Measurements from ENCODE around the gene HPSE. TPM values are rescaled to one million over a fixed set of nuclear protein-coding genes. Genes with fewer than 3 reads are reported as not detected.
"Not testable (repeated sequence)": the region's sequence is repeated elsewhere in the genome, so short reads cannot be mapped to it uniquely, and the experiment has no call there.

Gene HPSE
- total RNA-seq, 1 donor from 2014 or later, result 0.69 TPM

DNA sequence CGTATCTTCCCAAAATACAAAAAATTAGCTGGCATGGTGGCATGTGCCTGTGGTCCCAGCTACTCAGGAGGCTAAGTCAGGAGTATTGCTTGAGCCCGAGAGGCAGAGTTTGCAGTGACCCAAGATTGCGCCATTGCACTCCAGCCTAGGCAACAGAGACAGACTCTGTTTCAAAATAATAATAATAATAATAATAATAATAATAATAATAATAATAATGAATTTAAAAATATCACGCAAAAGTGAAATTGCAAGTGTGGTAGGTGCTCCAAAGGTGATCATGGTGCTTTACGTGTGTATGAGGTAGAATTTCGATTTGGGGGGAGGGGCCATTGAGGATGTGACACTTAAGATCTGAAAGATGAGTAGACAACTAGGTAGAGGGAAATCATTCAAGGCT, 4.9 kb upstream of the HPSE start:
- H3K4me3 ChIP-seq (ENCODE audit: low read depth, low read length), result no peak overlapping the region
- TF ChIP-seq, protein P1, sequence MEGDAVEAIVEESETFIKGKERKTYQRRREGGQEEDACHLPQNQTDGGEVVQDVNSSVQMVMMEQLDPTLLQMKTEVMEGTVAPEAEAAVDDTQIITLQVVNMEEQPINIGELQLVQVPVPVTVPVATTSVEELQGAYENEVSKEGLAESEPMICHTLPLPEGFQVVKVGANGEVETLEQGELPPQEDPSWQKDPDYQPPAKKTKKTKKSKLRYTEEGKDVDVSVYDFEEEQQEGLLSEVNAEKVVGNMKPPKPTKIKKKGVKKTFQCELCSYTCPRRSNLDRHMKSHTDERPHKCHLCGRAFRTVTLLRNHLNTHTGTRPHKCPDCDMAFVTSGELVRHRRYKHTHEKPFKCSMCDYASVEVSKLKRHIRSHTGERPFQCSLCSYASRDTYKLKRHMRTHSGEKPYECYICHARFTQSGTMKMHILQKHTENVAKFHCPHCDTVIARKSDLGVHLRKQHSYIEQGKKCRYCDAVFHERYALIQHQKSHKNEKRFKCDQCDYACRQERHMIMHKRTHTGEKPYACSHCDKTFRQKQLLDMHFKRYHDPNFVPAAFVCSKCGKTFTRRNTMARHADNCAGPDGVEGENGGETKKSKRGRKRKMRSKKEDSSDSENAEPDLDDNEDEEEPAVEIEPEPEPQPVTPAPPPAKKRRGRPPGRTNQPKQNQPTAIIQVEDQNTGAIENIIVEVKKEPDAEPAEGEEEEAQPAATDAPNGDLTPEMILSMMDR (conservative IDR thresholded peaks at IDR 0.05; ENCODE audit: low read depth, low read length), result no peak

DNA sequence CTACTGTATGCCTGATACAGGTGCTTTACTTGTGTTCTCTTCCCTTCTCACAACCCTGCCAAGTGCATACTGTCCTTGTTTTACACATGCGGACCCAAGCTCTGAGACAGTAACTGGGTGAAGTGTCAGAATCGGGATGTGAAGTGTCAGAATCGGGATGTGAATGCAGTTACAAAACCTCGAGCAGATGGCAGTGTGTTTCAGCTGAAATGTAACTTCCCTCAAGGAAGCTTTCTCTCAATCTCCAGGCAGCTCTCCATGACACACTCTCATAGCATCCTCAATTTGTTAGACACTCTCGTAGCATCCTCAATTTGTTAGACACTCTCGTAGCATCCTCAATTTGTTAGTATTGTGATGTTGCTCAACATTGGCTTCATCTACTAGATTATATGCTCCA, 1.1 kb upstream of the HPSE start:
- TF ChIP-seq, protein P1 (conservative IDR thresholded peaks at IDR 0.05; ENCODE audit: low read depth, low read length), result no peak
- H3K4me3 ChIP-seq (ENCODE audit: low read depth, low read length), result no peak overlapping the region
- no peak for DNase-seq (ENCODE audit: low read depth)

More for the DNA sequence above, 4.9 kb upstream of the HPSE start:
- no peak for DNase-seq (ENCODE audit: low read depth)

DNA sequence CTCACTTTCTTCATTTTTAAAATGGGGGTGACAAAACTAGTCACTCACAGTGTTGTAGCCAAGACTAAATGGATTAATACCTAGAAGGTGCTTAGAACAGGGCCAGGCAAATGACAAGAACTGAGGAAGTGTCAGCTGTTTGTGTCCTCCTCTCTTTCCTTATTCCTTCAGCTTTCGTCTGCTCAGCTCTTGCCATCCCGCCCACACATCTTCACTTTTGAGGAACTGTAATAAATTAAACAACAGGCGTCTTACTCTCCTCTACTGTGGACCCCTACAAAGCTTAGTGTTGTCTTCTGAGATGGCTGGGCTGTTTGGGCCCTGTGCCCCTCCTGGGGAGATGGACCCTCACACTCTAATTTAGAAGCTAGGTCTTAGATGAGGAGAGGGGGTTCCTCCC, 2.7 kb downstream of the HPSE start:
- no peak overlapping the region for H3K4me3 ChIP-seq (ENCODE audit: low read depth, low read length)
- TF ChIP-seq, protein P1 (conservative IDR thresholded peaks at IDR 0.05; ENCODE audit: low read depth, low read length), result no peak
- no peak for DNase-seq (ENCODE audit: low read depth)

DNA sequence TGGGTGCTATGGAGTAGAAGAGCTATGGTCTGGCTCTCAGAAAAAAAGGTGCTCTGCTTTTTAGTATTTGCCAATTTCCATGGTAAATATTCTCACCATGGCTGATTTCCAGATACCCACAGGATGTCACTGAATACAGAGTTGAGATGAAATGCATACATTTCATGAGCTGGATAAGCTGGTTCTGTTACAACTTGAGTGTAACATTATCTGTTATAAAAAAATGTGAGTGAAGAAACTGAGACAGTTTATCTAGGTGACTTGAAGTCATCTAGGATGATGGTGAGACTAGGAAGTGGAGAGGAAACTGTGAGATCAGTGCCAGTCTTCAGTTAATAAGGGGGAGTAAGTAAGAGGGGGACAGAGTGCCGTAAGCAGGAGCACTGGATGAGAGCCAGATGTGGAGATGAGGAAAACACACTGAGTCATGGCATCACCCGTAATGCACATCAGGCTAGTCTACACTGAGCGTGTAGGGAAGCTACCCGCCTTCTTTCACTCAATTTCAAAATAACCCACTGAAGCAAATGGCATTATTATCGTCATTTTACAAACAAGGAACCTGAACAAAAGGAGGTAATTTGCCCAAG, 5.0 kb downstream of the HPSE start:
- DNase-seq (ENCODE audit: low read depth), result no peak
- H3K4me3 ChIP-seq (ENCODE audit: low read depth, low read length), result no peak overlapping the region
- TF ChIP-seq, protein P1 (conservative IDR thresholded peaks at IDR 0.05; ENCODE audit: low read depth, low read length), result no peak

DNA sequence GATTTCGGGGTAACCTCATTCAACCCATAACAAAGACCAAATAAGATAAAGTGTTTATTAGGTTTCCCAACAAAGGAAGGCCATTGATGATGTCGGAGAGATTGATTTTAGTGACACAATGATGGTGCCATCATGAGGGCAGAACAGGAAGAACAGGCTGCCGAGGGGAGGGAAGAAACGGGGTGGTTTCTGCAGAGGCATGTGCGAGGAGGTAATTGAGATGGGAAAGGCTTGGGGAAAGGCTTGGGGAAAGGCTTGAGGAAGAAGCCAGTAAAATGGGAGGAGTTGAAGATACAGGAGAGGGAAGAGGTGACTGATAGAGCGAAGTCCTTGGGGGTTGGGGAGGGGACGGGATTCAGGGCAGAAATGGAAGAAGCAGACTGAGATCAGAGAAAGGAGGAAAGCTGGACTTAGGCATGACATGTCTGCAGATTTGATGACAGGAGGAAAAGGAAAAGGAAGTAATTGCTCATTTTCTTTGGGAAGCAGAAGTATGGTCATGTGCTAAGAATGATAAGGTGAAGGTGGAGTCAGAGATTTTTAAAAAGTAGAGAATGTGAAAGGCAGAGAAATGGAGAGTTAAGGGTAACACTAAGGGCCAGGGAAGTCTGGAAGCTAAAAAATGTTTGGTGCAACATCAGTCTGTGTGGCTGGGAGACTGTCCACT, 6.0 kb downstream of the HPSE start:
- no peak overlapping the region for H3K4me3 ChIP-seq (ENCODE audit: low read depth, low read length)
- TF ChIP-seq, protein P1 (conservative IDR thresholded peaks at IDR 0.05; ENCODE audit: low read depth, low read length), result peak; percentile 32
- no peak for DNase-seq (ENCODE audit: low read depth)

DNA sequence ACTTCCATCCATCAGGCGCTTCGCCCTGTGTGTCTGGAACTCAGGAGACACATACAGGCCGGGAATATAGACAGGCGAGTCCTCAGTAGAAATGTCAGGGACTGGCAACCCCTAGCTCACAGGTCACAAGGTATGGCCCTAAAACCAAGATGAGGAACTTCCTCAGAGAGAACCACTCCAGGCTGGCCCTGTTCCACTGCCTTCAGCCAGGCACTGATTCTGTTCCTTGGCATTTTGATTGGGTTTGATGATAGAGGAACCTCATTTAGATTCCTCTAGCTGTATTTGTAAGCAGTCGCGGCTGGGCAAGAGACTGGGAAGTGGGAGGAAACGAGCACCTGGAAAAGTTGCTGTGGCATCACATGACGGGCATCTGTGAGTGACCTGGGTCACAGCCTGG, 8.1 kb downstream of the HPSE start:
- DNase-seq (ENCODE audit: low read depth), result no peak
- no peak overlapping the region for H3K4me3 ChIP-seq (ENCODE audit: low read depth, low read length)
- TF ChIP-seq, protein P1 (conservative IDR thresholded peaks at IDR 0.05; ENCODE audit: low read depth, low read length), result no peak

DNA sequence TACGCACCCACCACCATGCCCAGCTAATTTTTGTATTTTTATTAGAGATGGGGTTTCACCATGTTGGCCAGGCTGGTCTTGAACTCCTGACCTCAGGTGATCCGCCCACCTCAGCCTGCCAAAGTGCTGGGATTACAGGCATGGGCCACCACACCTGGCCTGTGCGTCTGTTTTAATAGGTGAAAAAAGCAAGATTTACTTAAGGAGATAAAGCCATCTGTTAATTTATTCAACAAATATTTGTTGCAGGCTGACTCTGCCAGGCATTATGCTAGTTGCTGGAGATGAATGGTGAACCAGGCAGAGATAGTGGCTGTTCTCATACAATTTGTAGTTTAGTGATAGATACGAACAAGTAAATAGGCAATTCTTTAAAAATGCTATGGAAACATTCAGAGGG, 9.3 kb downstream of the HPSE start:
- not testable (repeated sequence) for DNase-seq (ENCODE audit: low read depth); H3K4me3 ChIP-seq (ENCODE audit: low read depth, low read length)
